ENCODE measurements around the gene MAN2B2.

- no peak for TF ChIP-seq TAF1 (IDR thresholded peaks at IDR 0.05; ENCODE audit: borderline replicate concordance, low read depth, low read length)
- no peak for TF ChIP-seq POLR2AphosphoS5 (IDR thresholded peaks at IDR 0.05; ENCODE audit: low read depth, low read length)
Measured at GRCh38 chr4:6639137-6639680, 64.2 kb downstream of the MAN2B2 start.
